Suprapubic skin (tissue), 4 donors: ENCODE data around the gene SPAG16. TPM values are rescaled to one million over a fixed set of nuclear protein-coding genes. Genes with fewer than 3 reads are reported as not detected.

Experiments
- DNase-seq, 2 donors: peaks; one replicate each; pipeline ENCODE4 v3.0.0-alpha.2; 2019; ENCODE audit warnings: low spot score in 2 of 2
- H3K27ac ChIP-seq: fragments of 200-600 bp; sonication (generic); one replicate; pipeline ENCODE4 v1.5.1; 2019
- H3K27me3 ChIP-seq: fragments of 200-600 bp; sonication (generic); one replicate; pipeline ENCODE4 v1.5.1; 2019
- H3K36me3 ChIP-seq: fragments of 200-600 bp; sonication (generic); one replicate; pipeline ENCODE4 v1.5.1; 2019
- H3K4me1 ChIP-seq: fragments of 200-600 bp; sonication (generic); one replicate; pipeline ENCODE4 v1.5.1; 2019
- H3K4me3 ChIP-seq: fragments of 200-600 bp; sonication (generic); one replicate; pipeline ENCODE4 v1.5.1; 2019; ENCODE audit warnings: mild to moderate bottlenecking
- H3K9me3 ChIP-seq: fragments of 200-600 bp; sonication (generic); one replicate; pipeline ENCODE4 v1.5.1; 2019
- EP300 ChIP-seq: sonication (generic); formaldehyde crosslinking; IDR thresholded peaks from one replicate; pipeline ENCODE4 v1.6.1; 2017; ENCODE audit warnings: antibody characterized with exemption
- POLR2A ChIP-seq, 2 donors: fragments of 450-650 bp; IDR thresholded peaks; one replicate each; pipeline ENCODE4 v1.6.1; 2017; ENCODE audit warnings: antibody characterized with exemption in 2 of 2, mild to moderate bottlenecking in 2 of 2, moderate library complexity in 2 of 2
- POLR2AphosphoS5 ChIP-seq, 3 donors: sonication (generic); formaldehyde crosslinking; IDR thresholded peaks; one replicate each; pipeline ENCODE4 v1.6.1; 2017; ENCODE audit warnings: antibody characterized with exemption in 3 of 3
- WGBS: methylation state at CpG from one replicate; pipeline ENCODE4 v1.1.5; 2018; 5-methylcytosine and 5-hydroxymethylcytosine counted together
- total RNA-seq, 4 donors: library from RNA; depleted of rRNA; stranded (reverse); fragments of >200 nt; gene quantifications; one replicate each; pipeline ENCODE4 v1.1.0, GENCODE V29; 2016
- TF ChIP-seq, protein P1 (sequence below), 2 donors: fragments of 200-600 bp in 1 of 2; fragments of 450-650 bp in 1 of 2; sonication (generic) in 1 of 2; IDR thresholded peaks; one replicate each; pipeline ENCODE4 v1.5.1; 2016 to 2019; ENCODE audit warnings: antibody characterized with exemption in 2 of 2, mild to moderate bottlenecking in 1 of 2, moderate library complexity in 1 of 2

Gene SPAG16
- total RNA-seq, 4 donors from 2014 or later, result 17.5 to 31.4 (median 22.0) TPM

DNA sequence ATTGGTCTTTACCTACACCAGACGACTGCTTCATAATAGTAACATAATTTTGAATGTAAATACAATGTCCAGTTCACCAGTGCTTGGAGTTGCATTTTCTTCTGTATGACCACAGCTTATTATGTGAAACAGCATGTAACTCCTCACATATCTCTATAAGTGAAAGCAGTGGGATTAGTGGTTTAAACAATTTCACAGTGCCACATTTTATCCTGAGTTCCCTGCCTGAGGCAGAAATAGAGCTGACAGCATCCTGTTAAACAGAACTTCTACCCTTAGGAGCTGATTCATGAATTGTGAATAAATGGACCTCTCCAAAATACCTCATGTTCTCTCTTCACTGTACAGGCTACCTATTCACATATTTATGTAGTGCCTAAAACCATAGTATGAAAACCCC, 584.3 kb downstream of the SPAG16 start:
- DNase-seq, result no peak
- Histone ChIP-seq H3K4me1 (no peaks in the 10 kb centered on the region), H3K9me3 (no peaks in the 10 kb centered on the region), H3K36me3 (no peaks in the 10 kb centered on the region), H3K27me3 (no peaks in the 10 kb centered on the region), H3K4me3 (no peak overlapping the region), H3K27ac (no peak overlapping the region)
- TF ChIP-seq, protein P1, sequence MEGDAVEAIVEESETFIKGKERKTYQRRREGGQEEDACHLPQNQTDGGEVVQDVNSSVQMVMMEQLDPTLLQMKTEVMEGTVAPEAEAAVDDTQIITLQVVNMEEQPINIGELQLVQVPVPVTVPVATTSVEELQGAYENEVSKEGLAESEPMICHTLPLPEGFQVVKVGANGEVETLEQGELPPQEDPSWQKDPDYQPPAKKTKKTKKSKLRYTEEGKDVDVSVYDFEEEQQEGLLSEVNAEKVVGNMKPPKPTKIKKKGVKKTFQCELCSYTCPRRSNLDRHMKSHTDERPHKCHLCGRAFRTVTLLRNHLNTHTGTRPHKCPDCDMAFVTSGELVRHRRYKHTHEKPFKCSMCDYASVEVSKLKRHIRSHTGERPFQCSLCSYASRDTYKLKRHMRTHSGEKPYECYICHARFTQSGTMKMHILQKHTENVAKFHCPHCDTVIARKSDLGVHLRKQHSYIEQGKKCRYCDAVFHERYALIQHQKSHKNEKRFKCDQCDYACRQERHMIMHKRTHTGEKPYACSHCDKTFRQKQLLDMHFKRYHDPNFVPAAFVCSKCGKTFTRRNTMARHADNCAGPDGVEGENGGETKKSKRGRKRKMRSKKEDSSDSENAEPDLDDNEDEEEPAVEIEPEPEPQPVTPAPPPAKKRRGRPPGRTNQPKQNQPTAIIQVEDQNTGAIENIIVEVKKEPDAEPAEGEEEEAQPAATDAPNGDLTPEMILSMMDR (IDR thresholded peaks at IDR 0.05), result no peak
- no peak for TF ChIP-seq POLR2AphosphoS5 (IDR thresholded peaks at IDR 0.05)
- no peak for TF ChIP-seq POLR2A (IDR thresholded peaks at IDR 0.05)
- no peak for TF ChIP-seq EP300
- WGBS, result 54% methylated on average over 1 of the region's 1 CpG

GRCh38 chr2:213885485-213885884, 601.2 kb downstream of the SPAG16 start:
- H3K27ac ChIP-seq, result no peak overlapping the region
- no peaks in the 10 kb centered on the region for H3K36me3 ChIP-seq
- H3K9me3 ChIP-seq, result no peaks in the 10 kb centered on the region
- 59% methylated on average over 3 of the region's 3 CpGs for WGBS
- TF ChIP-seq, protein P1 (IDR thresholded peaks at IDR 0.05), result no peak
- TF ChIP-seq EP300 (no peak), POLR2A (IDR thresholded peaks at IDR 0.05) (no peak), POLR2AphosphoS5 (IDR thresholded peaks at IDR 0.05) (no peak)
- DNase-seq, result no peak
- H3K27me3 ChIP-seq, result no peaks in the 10 kb centered on the region
- H3K4me1 ChIP-seq, result no peaks in the 10 kb centered on the region
- no peak overlapping the region for H3K4me3 ChIP-seq

- Histone ChIP-seq H3K36me3 (no peaks in the 10 kb centered on the region), H3K27ac (no peak overlapping the region), H3K9me3 (peaks cover 7% of the 10 kb centered on the region), H3K27me3 (no peaks in the 10 kb centered on the region), H3K4me1 (no peaks in the 10 kb centered on the region), H3K4me3 (no peak overlapping the region)
- 2% methylated on average over 1 of the region's 1 CpG for WGBS
- DNase-seq, result no peak
- TF ChIP-seq POLR2A (IDR thresholded peaks at IDR 0.05) (no peak), EP300 (no peak), POLR2AphosphoS5 (IDR thresholded peaks at IDR 0.05) (no peak)
- TF ChIP-seq, protein P1 (IDR thresholded peaks at IDR 0.05), result no peak
These were observed 630.2 kb downstream of the SPAG16 start for GRCh38 chr2:213914510-213914909.

- H3K4me3 ChIP-seq, result no peak overlapping the region
These were observed 635.8 kb downstream of the SPAG16 start for GRCh38 chr2:213920014-213920413.

GRCh38 chr2:213923543-213923942, 639.3 kb downstream of the SPAG16 start:
- H3K9me3 ChIP-seq, result peaks cover 16% of the 10 kb centered on the region
- H3K36me3 ChIP-seq, result no peaks in the 10 kb centered on the region
- no peak overlapping the region for H3K4me3 ChIP-seq
- no peaks in the 10 kb centered on the region for H3K4me1 ChIP-seq
- DNase-seq, result no peak
- H3K27ac ChIP-seq, result no peak overlapping the region
- WGBS, result 93% methylated on average over 3 of the region's 3 CpGs
- TF ChIP-seq POLR2AphosphoS5 (IDR thresholded peaks at IDR 0.05), result no peak
- no peak for TF ChIP-seq EP300
- no peaks in the 10 kb centered on the region for H3K27me3 ChIP-seq

More at GRCh38 chr2:213920014-213920413, 635.8 kb downstream of the SPAG16 start:
- no peak for DNase-seq
- no peaks in the 10 kb centered on the region for H3K36me3 ChIP-seq
- H3K27ac ChIP-seq, result no peak overlapping the region
- 74% methylated on average over 3 of the region's 3 CpGs for WGBS
- TF ChIP-seq, protein P1 (IDR thresholded peaks at IDR 0.05), result no peak
- TF ChIP-seq EP300 (no peak), POLR2A (IDR thresholded peaks at IDR 0.05) (no peak), POLR2AphosphoS5 (IDR thresholded peaks at IDR 0.05) (no peak)
- no peaks in the 10 kb centered on the region for H3K27me3 ChIP-seq
- H3K4me1 ChIP-seq, result no peaks in the 10 kb centered on the region
- peaks cover 20% of the 10 kb centered on the region for H3K9me3 ChIP-seq

- no peak for DNase-seq
- TF ChIP-seq POLR2AphosphoS5 (IDR thresholded peaks at IDR 0.05) (no peak), POLR2A (IDR thresholded peaks at IDR 0.05) (no peak)
- TF ChIP-seq, protein P1 (IDR thresholded peaks at IDR 0.05), result peak in 1 of 2 donors; percentile 16
- no peaks in the 10 kb centered on the region for H3K27me3 ChIP-seq
- 93% methylated on average over 1 of the region's 1 CpG for WGBS
- H3K36me3 ChIP-seq, result no peaks in the 10 kb centered on the region
- no peaks in the 10 kb centered on the region for H3K4me1 ChIP-seq
- no peak overlapping the region for H3K4me3 ChIP-seq
- no peaks in the 10 kb centered on the region for H3K9me3 ChIP-seq
- H3K27ac ChIP-seq, result no peak overlapping the region
These were observed 650.3 kb downstream of the SPAG16 start for GRCh38 chr2:213934560-213934959.
